ENCODE data around the gene SLC6A20.

The SLC6A20 gene, protein sequence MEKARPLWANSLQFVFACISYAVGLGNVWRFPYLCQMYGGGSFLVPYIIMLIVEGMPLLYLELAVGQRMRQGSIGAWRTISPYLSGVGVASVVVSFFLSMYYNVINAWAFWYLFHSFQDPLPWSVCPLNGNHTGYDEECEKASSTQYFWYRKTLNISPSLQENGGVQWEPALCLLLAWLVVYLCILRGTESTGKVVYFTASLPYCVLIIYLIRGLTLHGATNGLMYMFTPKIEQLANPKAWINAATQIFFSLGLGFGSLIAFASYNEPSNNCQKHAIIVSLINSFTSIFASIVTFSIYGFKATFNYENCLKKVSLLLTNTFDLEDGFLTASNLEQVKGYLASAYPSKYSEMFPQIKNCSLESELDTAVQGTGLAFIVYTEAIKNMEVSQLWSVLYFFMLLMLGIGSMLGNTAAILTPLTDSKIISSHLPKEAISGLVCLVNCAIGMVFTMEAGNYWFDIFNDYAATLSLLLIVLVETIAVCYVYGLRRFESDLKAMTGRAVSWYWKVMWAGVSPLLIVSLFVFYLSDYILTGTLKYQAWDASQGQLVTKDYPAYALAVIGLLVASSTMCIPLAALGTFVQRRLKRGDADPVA

DNA sequence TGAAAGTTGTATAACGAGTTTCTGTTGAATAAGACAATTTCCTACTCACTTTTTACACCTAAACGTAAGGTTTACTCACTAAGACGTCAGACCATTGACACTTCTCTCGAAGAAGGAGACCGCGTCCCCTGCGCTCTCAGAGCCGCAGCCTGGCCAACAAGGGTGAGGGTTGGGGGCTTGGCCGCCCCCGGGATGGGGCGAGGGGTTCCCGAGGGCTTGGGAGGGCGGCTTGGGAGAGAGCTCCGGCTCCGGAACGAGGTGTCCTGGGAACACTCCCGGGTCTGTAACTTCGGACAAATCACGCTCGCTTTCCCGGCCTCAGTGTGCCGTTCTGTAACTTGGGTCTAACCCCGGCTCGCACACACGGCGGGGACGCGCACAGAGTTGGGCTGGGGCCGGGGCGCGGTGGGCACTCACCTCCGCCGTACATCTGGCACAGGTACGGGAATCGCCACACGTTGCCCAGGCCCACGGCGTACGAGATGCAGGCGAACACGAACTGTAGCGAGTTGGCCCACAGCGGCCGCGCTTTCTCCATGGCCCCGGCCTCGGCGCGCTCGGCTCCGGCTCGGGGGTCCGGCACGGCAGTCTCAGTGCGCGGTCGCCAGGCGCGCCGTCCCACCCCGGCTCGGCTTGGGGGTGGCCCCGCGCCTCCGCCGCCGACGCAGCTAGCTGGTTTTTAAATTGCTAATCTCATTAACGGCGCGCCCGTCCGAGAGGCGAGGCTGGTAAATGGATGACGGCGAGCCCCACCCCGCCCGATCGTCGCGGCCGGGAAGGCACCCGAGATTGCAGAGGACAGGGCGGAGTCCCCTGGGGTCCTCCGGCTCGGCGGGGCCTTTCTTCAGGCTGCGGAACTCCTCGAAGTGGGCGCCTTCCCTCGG, at the start of gene SLC6A20:
Gene SLC6A20, minus strand, starts transcription at position 655 of the 884 bp plus-strand sequence. Its CDS starts 117 bp downstream, at position 538.
- DNase-seq = no peak

DNA sequence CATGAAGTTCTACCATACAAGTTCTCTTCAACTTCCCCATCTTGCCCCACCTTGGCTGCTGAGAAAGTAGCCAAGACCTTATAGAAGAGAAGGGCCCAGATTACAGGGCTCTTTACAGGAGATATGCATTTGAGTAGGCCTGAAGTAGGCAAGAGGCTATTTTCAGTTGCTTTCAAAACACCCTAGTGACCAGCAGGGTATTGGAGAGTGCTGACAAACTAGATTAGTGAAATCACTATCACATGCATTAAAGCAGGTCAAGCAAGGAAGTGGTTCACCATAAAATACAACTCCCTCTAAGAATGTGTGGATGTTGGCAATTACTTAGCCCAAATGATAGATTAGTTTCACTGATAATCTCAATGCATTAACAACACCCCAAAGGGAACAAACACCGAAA, 48.3 kb upstream of the SLC6A20 start:
- no peak for DNase-seq

DNA sequence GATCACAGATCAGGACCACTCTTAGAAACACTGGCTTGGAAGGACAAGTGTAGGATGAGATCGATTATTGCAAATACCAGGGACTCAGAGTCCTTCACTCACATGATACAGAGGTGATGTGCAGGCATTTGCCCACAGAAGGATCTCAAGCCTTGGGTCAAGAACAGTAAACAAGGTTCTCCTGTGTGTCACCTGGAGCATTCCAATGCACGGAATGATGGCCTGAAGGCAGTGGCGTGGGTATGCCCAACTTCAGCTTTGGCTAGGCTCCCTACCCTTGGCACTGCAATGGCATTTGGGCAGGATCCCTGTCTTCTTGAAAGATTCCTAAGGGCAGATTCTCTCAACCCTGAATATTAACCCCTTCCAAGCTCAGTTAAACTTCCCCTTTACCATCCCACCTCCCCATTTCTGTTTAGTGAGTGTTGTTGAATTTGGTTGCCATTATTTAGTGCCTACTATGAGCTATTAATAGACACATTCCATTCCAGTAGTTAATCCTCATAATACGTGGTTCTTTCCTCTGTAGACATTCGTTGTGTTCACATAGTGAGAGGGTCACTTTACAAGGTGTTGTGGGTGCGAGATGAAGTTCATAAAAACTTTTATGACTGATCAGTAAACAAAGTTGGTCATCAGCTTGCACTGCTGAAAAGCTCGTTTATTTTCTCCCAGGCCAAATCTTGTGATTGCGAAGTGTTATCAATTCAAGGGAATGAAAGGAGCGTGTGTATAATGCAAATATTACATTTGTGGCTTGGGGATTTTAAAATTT, 46.7 kb upstream of the SLC6A20 start:
- no peak for DNase-seq

DNA sequence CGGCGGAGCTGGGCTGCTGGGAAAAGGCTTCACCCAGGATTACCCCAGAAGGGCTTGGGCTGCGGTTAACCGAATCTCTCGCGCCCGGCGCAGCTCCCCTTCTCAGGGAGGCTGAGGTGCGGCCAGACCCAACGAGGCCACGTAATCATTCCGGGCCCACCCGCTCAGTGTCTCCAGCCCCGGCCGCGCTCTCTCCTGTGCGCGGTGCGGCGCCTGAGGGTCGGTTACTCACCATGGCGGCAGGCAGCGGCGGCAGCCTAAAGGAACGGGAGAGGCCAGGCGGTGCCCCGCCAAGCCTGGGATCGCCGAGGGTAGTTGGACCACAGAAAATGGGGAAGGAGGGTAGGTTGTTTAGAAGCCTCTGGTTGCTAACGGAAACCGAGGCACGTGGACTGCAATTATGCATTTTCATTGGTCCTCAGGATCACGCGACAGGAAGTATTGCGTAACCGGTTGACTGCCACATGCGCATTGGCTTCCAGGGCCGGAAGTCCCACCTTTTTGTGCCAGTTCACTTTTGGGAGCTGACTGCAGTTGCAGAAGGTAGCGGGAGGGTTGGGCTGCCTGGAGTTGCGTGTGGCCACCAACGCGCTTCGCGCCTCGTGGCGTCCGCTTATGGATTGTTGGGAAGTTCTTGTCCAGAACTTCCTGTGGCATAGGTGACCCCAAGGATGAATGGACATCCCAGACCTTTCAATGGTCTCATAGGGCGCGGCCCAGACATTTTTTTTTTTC, 45.6 kb upstream of the SLC6A20 start, which contains the start of gene LZTFL1:
Gene LZTFL1, minus strand, starts transcription at position 363 of the 735 bp plus-strand sequence. Its CDS starts 128 bp downstream, at position 235.
- peak; percentile 94 for DNase-seq

DNA sequence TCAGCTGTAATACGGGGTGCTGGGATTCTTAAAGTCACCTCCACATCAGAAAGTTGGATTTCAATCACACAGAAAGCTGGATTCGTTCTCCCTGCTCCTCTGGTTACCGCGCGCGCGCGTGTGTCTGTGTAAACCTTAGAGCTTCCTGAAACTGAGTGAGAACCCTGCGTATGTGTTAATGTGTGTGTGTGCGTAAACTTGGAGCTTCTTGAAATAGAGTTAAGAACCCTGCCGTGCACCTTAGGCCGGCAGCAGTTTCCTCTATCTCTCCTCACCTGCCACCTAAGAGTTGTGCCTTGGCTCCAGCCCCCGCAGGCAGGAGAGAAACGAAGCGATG, 45.1 kb upstream of the SLC6A20 start:
- DNase-seq = no peak

DNA sequence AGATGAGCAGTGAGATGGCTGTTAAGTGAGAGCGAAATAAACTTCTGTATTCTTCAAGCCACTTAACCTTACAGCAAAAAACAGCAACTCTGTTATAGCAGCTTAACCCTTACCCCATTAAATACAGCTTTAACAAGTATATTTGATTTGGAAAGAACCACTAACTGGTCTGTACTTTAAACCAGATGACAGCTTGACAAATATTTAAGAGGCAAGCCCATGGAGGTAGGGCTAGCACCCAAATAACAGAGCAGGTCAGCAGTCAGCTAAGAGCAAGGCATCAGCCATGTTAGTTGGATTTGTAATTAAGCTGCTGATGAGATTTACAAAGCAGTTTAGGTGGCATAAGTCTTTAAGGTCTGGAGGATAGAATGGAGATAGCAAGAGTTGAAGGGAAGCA, 42.1 kb upstream of the SLC6A20 start:
- DNase-seq = no peak

DNA sequence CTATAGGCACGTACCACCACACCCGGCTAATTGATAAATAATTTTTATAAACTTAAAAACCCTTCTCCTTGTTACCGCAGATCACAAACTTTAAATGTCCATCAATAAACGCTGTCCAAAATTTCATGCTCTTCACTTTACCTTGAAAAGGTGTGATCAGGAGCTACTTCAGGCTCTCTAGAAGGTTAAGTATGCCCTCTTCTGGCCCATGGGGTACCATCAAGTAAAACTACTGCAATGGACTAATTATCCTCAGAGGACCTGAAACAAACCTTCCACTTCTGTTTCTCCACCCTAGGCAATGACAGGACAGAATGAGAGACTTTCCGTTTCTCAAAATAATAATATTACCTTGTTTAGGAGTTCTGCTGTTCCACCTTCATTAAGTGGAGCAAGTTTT, 36.4 kb upstream of the SLC6A20 start:
- DNase-seq = peak; percentile 7

DNA sequence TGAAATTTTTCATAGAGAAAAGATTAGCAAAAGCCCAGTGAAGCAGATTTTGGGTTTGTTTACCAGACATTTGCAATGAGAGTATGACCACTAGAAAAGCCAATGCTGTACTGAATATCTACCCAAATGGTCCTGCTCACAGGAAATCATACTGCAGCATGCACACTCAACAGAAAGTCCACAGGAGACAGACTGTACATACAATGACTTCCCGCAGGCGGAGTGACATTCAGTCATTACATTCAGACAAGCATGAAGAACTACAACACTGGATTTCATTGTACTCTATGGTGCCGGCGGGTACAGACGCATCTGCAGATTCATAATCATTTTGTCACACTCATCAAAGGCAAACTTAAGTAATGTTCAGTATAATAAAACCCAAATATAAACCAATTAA, 33.8 kb upstream of the SLC6A20 start:
- DNase-seq = no peak

DNA sequence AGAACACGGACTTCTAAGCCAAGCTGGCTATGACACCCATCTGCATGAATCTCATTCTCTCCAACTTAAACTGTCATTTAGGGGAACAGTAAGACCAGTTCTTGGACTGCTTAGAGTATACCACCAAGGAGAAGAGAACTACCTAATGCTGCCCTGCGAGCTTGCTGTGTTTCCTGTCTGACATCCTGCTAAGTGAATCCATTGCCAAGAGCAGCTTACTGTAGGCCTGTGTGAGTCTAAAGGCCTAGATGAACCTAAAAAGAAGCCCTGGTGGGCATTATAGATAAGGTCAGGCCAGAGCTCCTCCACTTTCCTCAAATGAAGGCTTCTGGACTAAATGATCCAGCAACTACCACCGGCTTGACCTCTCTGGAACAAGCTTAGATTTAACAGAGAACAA, 30.6 kb upstream of the SLC6A20 start:
- no peak for DNase-seq

DNA sequence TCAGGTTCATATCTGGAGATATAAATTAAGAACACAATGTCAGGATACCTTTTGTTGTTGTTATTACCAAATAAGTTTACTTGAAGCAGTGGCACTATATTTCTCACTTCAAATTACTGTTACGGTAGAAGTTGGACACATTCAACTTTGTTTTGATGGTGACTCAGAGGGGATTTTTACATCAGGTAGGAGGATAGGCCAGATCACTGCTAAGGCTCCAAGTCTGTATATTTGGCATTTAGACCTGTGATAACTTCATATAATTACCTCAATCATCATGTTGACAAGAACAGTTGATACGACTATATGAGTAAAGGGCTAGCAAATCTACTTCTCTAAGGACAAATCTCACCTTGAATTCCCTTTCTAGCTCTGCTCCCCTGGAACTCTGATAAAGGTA, 30.0 kb upstream of the SLC6A20 start:
- peak; percentile 56 for DNase-seq

DNA sequence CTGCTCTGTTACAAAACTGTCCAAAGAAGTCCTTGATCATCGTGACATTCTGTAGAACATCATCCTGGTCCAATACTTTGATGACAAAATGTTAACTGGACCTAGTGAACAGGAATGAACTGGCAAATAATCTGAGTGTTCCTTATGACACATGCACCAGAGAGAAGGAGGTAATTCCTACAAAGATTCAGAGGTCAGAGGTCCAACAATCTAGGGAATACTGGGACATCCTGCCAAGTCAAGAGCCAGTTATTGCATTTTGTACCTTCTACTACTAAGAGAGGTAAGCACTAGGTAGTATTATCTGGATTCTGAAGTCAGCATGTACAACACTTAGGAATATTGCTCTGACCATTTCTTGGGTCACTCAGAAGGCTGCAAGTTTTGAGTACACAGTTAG, 24.8 kb upstream of the SLC6A20 start:
- no peak for DNase-seq

DNA sequence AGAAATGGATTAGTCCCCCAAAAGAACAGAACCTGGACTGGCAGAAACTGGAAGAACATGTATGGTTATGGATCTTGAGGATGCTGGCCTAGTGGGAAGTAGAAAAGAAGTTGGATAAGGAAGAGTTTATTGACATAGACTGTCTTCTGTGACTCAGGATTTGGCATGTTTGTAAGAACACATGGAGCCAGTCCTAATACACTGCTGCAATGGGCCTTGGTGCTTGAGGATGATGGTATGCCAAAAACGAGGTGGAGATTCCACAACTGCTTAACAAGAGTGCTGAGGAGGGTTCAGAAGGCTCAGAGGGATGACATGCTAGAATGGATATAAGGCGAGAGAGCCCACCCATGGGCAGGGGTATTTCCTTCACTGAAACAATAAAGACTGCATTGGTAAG, 23.2 kb upstream of the SLC6A20 start:
- DNase-seq = no peak

DNA sequence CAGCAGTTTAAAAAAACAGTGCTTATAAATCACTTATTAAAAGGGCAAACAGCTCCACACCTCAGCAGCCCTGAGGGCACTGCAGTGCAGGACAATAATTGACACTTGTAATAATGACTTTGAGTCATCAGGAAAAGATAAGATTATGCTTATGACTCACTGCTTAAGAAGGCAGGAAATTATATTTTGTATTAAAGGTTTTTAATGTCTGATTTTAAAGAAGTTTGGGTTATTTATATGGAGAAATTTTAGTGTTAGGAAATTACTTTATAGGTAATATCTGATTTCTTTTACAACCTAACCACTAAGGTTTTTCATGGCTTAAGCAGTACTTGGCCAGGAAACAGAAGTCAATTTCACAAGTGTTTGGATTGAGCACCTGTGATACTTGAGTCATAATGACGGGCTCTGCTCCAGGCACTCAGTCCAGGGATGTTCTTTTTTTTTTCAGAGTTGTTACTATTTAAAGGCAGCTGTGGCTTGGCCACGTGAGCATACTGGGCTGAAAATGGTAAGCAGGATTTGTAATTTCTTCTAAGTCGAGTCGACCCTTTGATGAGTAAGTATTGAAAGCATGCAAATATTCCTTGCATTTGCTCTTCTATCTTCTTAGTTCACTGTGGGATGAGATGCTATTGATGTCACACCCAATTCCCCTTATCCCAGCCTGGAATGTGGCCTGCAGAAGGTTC, 21.6 kb upstream of the SLC6A20 start:
- DNase-seq = peak; percentile 96

DNA sequence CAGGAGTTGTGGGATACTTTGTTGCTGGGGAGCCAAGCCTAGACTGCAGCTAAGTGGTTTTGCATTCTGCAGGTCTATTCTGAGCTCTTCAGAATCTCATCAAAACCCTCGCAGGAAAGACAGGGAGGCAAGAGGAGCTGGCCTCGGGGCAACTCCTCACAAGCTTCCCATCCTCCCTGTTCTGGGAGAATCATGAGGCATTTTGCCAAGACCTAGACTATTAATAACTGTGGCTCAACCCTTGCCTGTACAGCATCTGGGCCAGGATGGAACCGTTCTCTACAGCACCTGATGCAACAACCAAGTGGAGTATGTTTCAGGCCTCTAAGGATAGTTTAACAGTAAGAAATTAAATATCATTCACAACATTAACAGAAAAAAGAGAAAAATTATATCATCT, 20.2 kb upstream of the SLC6A20 start:
- DNase-seq = no peak

DNA sequence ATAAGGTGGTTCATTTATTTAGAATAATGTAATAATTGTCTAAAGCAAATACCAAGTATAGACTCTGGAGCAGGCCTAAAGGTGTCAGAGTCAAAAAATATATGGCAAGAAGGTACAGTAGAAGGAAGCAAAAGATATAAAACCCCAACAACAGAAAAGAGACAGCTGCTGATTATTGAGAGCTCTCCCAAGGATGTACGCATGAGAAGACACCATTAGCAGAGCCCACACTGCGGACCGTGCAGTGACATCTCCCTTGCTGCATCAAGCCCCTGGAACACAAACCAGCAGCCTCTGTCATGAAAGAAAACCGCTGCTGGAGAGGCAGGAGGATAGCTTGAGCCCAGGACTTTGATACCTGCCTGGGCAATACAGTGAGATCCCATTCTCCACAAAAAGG, 18.0 kb upstream of the SLC6A20 start:
- DNase-seq = no peak

DNA sequence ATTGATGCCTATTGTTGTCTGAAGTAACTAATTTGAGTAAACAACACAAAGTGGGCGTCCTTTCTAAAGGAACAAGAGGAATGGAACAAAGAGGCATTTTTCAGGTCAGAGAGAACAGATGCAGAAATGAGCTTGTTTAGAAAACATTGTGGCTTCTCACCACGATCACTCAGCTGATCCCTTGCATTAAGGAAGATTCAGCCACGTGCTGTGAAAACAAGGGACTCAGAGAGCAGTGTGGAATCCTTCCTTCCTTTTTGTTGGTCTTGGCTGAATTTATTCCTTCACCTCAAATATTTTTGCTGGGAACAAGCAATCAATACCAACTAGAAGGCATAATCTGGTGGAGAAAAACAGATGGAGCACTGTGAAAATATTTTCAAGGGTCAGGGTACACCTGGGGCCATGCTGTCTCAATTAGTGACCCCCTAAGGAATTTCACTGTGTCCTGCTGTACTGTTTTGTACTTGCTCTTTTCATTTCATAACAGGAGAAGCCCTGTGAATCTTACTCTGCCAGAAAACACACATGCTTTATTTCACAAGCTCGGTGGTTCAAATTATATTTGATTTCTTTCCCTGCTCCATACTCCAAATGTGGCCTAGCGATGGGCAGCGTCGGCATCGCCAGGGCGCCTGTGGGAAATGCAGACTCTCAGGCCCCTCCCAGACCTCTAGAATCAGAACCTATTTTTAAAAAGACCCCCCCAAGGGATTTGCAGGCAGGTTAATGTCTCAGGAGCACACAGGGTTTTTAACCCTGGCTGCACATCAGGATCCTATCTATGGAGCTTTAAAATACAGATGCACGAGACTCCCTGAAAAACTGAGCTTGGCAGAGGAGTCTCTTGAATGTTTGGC, 11.6 kb upstream of the SLC6A20 start:
- DNase-seq = no peak

DNA sequence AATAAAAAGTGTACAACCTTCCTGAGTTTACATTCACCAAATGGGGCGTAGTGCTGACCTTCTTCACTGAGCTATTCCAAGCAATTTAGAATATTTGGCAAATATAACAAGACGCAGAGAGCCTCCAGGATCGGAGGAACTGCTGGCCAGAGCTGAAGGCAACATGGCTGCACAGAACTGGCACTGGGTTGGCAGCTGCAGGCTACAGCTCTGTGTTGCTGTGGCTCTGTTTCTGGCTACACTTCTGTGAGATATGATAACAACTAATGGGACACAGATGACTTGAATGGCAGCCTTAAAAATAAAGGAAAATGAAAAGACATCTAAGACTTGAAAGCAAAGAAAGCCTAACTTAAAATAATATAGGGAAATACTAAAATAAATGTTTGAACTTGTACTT, 10.8 kb upstream of the SLC6A20 start:
- no peak for DNase-seq

DNA sequence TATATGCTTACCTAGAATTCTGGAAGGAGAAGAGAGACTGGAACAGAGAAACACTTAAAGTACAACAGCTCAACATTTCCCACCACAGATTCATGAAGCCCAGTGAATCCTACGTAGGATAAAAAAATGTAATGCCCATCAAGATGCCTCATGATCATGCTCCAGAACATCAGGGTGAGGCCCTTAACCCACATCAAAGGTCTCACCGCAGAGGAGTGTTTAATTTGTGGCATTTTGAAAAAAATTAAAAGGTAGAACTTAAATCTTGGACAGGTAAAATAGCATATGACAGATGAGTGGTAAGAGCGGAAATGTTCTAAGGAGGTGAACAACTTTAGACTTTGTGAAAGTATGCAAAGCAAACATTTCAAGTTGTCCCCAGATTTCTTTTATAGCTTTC, 9.7 kb upstream of the SLC6A20 start:
- no peak for DNase-seq

DNA sequence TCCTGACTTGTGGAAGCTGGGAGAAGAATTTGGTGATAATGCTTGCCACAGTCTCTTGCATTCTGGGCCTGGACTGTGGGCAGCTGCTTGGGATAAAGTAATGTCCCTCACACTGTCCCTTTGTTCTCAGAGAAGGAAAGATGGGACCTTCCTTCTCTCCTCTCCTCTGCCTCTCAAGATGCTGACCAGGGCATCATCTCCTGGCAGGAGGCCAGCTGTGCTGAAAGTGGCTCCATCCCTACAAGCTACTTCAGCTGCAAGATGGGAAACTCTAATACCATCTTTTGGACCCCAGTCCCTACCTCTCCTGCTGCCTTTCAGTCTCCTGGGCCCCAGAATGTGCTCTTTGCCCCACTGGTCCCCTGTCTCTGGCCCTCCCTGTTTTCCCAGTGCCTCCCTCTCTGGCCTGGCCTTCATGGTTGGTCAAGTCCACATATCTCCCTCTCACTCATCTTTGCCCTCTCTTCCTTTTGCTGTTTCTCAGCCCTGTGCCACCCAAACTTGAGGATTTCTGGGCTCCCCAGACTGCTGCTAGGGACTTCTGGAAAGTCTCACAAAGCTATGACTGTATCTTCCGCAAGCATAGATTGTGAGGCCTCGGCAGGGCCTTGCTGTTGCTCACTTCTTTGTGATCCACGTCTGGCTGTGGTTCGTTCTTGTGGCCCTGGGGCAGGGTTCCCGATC, 7.1 kb upstream of the SLC6A20 start:
- DNase-seq = no peak

DNA sequence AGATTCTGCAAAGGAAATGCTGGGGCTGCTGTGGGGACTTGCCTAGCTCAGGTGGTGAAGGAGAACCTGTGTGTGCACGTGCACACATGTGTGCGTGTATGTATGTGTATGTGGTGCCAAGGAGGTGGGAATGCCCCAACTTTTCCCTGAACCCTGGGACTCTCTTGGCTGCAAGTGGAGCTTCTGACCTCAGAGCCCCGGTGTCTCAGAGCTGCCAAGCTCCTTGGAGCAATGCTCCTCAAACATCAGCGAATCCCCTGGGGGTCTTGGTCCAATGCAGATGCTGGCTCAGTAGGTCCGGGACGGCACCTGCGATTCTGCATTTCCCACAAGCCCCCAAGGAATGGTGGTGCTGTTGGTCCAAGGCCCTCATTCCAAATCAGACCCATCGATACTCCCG, 5.8 kb upstream of the SLC6A20 start:
- no peak for DNase-seq

All from kidney glomerular epithelial cell (primary cell).